OCI-LY3 (cell line): ENCODE measurements around the gene BID.

Experiments
- H2AFZ ChIP-seq: fragments of 200-600, 300-600 bp; shearing (Covaris generic); 2 replicates; pipeline ENCODE4 v1.6.0; 2014; ENCODE audit warnings: antibody characterized with exemption, low read depth, low read length
- H3K27ac ChIP-seq: fragments of 200-600, 300-600 bp; sonication (generic); 2 replicates; pipeline ENCODE4 v1.5.1; 2014; ENCODE audit warnings: mild to moderate bottlenecking, low read length, moderate library complexity, mixed read lengths
- H3K27me3 ChIP-seq: fragments of 200-600, 300-600 bp; sonication (generic); 2 replicates; pipeline ENCODE4 v1.6.1; 2014; ENCODE audit warnings: low read depth, low read length, mixed read lengths
- H3K36me3 ChIP-seq: fragments of 200-600, 300-600 bp; sonication (generic); replicated peaks from 2 replicates; pipeline ENCODE3; 2014; ENCODE audit warnings: low read depth, low read length, mixed read lengths
- H3K4me1 ChIP-seq: fragments of 300-600, 200-600 bp; sonication (generic); 2 replicates; pipeline ENCODE4 v1.6.1; 2014; ENCODE audit warnings: low read length, mixed read lengths
- H3K4me2 ChIP-seq: fragments of 200-600, 300-600 bp; sonication (generic); 2 replicates; pipeline ENCODE4 v1.6.1; 2014; ENCODE audit warnings: low read length, mixed read lengths
- H3K4me3 ChIP-seq: fragments of 300-600, 200-600 bp; sonication (generic); 2 replicates; pipeline ENCODE4 v1.5.1; 2014; ENCODE audit warnings: antibody characterized with exemption, mild to moderate bottlenecking, low read length, moderate library complexity
- H3K79me2 ChIP-seq: fragments of 300-600, 200-600 bp; shearing (Covaris generic); 2 replicates; pipeline ENCODE4 v1.6.1; 2014; ENCODE audit warnings: mild to moderate bottlenecking, low read length, mixed read lengths
- H3K9ac ChIP-seq: fragments of 300-600, 200-600 bp; shearing (Covaris generic); 2 replicates; pipeline ENCODE4 v1.6.0; 2014; ENCODE audit warnings: mild to moderate bottlenecking, low read length, moderate library complexity
- H3K9me3 ChIP-seq: fragments of 200-600, 300-600 bp; shearing (Covaris generic); 2 replicates; pipeline ENCODE4 v1.6.1; 2014; ENCODE audit warnings: low read length, mixed read lengths; ENCODE audit not compliant: insufficient read depth
- H4K20me1 ChIP-seq: fragments of 200-600, 300-600 bp; sonication (generic); 2 replicates; pipeline ENCODE4 v1.6.1; 2016; ENCODE audit warnings: low read length, mixed read lengths; ENCODE audit not compliant: insufficient read depth
- EZH2phosphoT487 ChIP-seq: fragments of 200-600 bp; shearing (Covaris generic); IDR thresholded peaks from 2 replicates; pipeline ENCODE4 v1.6.1; 2018; ENCODE audit warnings: antibody characterized with exemption, mixed run types, low read depth
- TF ChIP-seq, protein P1 (sequence below): fragments of 200-600, 300-600 bp; sonication (generic); IDR thresholded peaks from 2 replicates; pipeline ENCODE4 v1.5.1; 2014; ENCODE audit warnings: antibody characterized with exemption, low read length, low read depth

The BID gene

DNA sequence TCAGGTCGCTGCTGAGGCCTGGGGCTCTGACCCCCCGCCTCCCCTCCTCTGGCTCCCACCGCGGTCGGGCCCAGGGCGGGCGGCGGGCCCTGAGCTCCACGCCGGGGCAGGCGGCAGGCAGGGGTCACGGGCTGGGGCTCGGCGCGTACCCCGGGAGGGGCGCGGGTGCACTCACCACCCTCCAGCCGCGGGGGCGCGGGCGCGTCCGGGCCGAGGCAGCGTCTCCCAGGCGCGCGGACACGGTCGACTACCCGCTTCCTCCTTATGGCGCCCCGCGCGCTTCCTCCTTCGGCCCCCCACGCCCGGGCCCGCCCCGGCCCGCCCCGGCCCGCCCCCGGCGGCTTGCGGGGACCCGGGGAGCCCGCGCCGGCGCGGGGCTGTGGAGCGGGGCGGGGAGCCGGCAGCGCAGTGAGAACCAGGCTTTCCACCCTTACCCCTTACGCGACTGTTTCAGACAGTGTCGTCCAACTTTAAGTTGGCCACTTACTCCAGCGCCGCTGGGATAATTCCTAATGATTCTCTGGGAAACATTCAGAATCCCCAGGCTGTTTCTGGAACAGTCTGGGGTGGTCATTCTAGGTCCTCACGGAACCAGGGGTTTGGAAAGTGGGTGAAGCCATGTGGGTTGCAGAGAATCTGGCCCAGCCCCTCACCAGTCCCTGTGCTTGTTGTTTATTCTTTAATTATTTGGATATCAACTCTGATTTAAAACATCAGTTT lies at the start of gene BID:
Gene BID, minus strand, starts transcription at position 264 of the 720 bp plus-strand sequence. CDS start 24,353 bp downstream, outside the sequence.
- H3K27ac ChIP-seq: peak within 1 kb of the TSS; percentile 77
- H3K4me1 ChIP-seq: peaks cover 70% of the 10 kb centered on the region
- no peak for TF ChIP-seq EZH2phosphoT487
- TF ChIP-seq, protein P1, sequence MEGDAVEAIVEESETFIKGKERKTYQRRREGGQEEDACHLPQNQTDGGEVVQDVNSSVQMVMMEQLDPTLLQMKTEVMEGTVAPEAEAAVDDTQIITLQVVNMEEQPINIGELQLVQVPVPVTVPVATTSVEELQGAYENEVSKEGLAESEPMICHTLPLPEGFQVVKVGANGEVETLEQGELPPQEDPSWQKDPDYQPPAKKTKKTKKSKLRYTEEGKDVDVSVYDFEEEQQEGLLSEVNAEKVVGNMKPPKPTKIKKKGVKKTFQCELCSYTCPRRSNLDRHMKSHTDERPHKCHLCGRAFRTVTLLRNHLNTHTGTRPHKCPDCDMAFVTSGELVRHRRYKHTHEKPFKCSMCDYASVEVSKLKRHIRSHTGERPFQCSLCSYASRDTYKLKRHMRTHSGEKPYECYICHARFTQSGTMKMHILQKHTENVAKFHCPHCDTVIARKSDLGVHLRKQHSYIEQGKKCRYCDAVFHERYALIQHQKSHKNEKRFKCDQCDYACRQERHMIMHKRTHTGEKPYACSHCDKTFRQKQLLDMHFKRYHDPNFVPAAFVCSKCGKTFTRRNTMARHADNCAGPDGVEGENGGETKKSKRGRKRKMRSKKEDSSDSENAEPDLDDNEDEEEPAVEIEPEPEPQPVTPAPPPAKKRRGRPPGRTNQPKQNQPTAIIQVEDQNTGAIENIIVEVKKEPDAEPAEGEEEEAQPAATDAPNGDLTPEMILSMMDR: no peak
- H3K27me3 ChIP-seq: no peaks in the 10 kb centered on the region
- no peaks in the 10 kb centered on the region for H3K9me3 ChIP-seq
- peaks cover 75% of the 10 kb centered on the region for H3K79me2 ChIP-seq
- peaks cover 48% of the 10 kb centered on the region for H3K36me3 ChIP-seq
- H3K4me3 ChIP-seq: peak within 1 kb of the TSS; percentile 79
- no peak within 1 kb of the TSS for H2AFZ ChIP-seq
- peaks cover 39% of the 10 kb centered on the region for H4K20me1 ChIP-seq
- peak within 1 kb of the TSS; percentile 92 for H3K9ac ChIP-seq
- H3K4me2 ChIP-seq: peak within 1 kb of the TSS; percentile 94

DNA sequence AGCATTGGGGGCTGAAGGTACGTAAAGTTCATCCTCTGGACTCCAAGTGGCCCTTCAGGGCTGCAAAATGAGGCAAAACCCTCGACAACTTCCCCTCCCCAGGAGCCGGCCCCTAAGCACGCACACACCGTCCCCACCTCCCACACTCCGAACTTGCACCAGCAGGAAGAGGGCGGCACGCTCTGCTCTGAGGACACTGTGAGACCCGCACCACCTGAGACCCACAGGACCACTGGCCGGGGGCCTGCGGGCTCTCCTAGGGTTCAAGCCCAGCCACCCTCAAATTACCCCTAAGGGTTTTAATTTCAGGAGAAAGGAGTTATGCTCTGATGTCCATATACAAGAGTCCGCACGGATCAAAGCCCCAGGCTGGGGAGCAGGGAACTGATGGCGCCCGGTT lies 49.7 kb upstream of the BID start:
- Histone ChIP-seq H3K9ac (no peak overlapping the region), H2AFZ (no peak overlapping the region), H3K4me3 (no peak overlapping the region), H3K4me1 (no peaks in the 10 kb centered on the region), H3K27me3 (no peaks in the 10 kb centered on the region), H3K79me2 (no peaks in the 10 kb centered on the region), H3K4me2 (no peak overlapping the region), H4K20me1 (no peaks in the 10 kb centered on the region), H3K9me3 (no peaks in the 10 kb centered on the region), H3K36me3 (peaks cover 58% of the 10 kb centered on the region), H3K27ac (no peak overlapping the region)
- no peak for TF ChIP-seq EZH2phosphoT487
- TF ChIP-seq, protein P1: no peak

DNA sequence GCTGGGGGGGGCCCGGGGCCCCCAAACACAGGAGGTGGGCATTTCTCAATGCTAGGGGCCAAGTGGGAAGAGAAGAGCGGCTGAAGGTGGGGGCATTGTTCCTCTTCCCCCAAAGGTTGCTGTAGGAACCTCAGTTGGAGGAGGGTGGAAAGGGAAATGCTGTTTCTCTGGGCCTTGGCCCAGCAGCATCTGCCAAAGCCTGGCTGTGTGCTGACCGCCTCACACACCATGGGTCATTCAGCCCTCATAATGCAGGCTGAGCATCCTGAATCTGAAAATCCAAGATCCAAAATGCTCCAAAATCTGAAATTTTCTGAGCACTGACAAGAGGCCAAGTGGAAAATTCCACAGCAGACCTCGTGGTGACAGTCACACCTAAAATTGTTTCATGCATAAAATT lies 49.0 kb upstream of the BID start:
- no peaks in the 10 kb centered on the region for H3K79me2 ChIP-seq
- no peak overlapping the region for H3K9ac ChIP-seq
- H3K36me3 ChIP-seq: peaks cover 52% of the 10 kb centered on the region
- H4K20me1 ChIP-seq: no peaks in the 10 kb centered on the region
- no peak overlapping the region for H3K4me2 ChIP-seq
- H3K4me1 ChIP-seq: no peaks in the 10 kb centered on the region
- no peak for TF ChIP-seq EZH2phosphoT487
- TF ChIP-seq, protein P1: no peak
- no peak overlapping the region for H3K4me3 ChIP-seq
- H3K9me3 ChIP-seq: no peaks in the 10 kb centered on the region
- no peak overlapping the region for H3K27ac ChIP-seq
- no peaks in the 10 kb centered on the region for H3K27me3 ChIP-seq
- H2AFZ ChIP-seq: no peak overlapping the region

DNA sequence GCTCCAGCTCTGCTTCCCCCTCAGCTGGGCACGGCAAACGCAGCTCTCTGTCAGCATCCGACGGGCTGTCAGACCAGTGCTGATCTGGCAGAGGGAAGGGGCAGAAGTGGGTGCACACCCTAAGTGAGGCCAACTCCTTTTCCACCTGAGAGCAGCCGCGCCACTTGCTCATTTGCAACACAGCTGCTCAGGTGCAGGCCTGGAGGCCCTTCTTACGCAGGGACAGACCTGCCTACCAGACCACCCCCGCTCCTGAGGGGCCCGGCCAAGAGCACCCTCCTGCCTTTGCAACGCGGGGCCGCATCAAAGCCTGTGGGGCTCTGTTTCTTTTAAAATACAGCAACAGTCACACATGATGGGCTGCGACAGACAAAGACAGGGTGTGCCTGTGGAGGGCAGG lies 47.8 kb upstream of the BID start:
- no peaks in the 10 kb centered on the region for H3K4me1 ChIP-seq
- H3K79me2 ChIP-seq: no peaks in the 10 kb centered on the region
- no peak overlapping the region for H3K4me3 ChIP-seq
- no peaks in the 10 kb centered on the region for H3K27me3 ChIP-seq
- H3K9me3 ChIP-seq: no peaks in the 10 kb centered on the region
- no peak overlapping the region for H3K9ac ChIP-seq
- H3K36me3 ChIP-seq: peaks cover 54% of the 10 kb centered on the region
- no peak overlapping the region for H2AFZ ChIP-seq
- TF ChIP-seq, protein P1: no peak
- TF ChIP-seq EZH2phosphoT487: no peak
- H4K20me1 ChIP-seq: no peaks in the 10 kb centered on the region
- no peak overlapping the region for H3K27ac ChIP-seq
- no peak overlapping the region for H3K4me2 ChIP-seq
